Stomach (tissue), 4 donors: ENCODE measurements around the gene LAMB1.

Experiments used
- EP300 ChIP-seq: sonication (generic); formaldehyde crosslinking; IDR thresholded peaks from one replicate; pipeline ENCODE4 v1.6.1; 2017; ENCODE audit warnings: antibody characterized with exemption
- POLR2A ChIP-seq, 4 donors: fragments of 450-650 bp; IDR thresholded peaks; one replicate each; pipeline ENCODE4 v1.6.1; 2016; ENCODE audit warnings: antibody characterized with exemption in 4 of 4, control low read depth in 2 of 4, mild to moderate bottlenecking in 1 of 4, moderate library complexity in 1 of 4
- POLR2AphosphoS5 ChIP-seq, 3 donors: sonication (generic); formaldehyde crosslinking; IDR thresholded peaks; one replicate each; pipeline ENCODE4 v1.6.1; 2016; ENCODE audit warnings: antibody characterized with exemption in 3 of 3
- TF ChIP-seq, protein P1 (sequence below), 7 experiments: fragments of 450-650 bp in 4 of 7; fragments of 200-600 bp in 3 of 7; sonication (generic) in 3 of 7; IDR thresholded peaks; one replicate each; pipeline ENCODE4 v1.5.1; 2016 to 2019; ENCODE audit warnings: antibody characterized with exemption in 7 of 7, control low read depth in 2 of 7, mild to moderate bottlenecking in 1 of 7

DNA sequence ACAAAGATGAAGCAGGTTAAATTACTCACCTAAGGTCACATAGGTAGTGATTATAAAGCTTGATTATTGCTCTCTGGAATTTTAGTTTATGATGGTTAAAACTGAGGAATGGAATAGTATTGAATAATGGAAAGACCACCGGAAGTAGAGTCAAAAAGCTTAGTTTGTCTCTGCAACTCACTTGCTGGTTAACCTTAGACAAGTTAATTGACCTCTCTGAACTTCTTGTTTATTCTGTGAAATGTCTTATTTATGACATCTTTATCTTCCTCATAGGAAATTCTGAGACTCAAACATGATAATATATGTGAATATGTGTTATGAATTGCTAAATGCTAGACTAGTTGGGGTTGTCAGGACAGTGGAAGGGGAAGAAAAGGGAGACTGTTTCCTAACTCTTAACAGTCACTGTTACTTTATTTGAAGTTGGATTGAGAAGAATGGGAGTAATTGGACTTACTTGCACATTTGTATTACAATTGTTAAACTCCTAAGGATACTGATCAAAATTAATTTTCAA is 102.4 kb downstream of the LAMB1 start:
- TF ChIP-seq EP300 = no peak
- TF ChIP-seq POLR2A (IDR thresholded peaks at IDR 0.05) = no peak
- TF ChIP-seq, protein P1, sequence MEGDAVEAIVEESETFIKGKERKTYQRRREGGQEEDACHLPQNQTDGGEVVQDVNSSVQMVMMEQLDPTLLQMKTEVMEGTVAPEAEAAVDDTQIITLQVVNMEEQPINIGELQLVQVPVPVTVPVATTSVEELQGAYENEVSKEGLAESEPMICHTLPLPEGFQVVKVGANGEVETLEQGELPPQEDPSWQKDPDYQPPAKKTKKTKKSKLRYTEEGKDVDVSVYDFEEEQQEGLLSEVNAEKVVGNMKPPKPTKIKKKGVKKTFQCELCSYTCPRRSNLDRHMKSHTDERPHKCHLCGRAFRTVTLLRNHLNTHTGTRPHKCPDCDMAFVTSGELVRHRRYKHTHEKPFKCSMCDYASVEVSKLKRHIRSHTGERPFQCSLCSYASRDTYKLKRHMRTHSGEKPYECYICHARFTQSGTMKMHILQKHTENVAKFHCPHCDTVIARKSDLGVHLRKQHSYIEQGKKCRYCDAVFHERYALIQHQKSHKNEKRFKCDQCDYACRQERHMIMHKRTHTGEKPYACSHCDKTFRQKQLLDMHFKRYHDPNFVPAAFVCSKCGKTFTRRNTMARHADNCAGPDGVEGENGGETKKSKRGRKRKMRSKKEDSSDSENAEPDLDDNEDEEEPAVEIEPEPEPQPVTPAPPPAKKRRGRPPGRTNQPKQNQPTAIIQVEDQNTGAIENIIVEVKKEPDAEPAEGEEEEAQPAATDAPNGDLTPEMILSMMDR (IDR thresholded peaks at IDR 0.05) = no peak
- no peak for TF ChIP-seq POLR2AphosphoS5 (IDR thresholded peaks at IDR 0.05)
